HepG2 (cell line): ENCODE measurements around the gene FAM181A. TPM values are rescaled to one million over a fixed set of nuclear protein-coding genes. Genes with fewer than 3 reads are reported as not detected.

Experiments
- AKAP8 ChIP-seq: sonication (generic); formaldehyde crosslinking; IDR thresholded peaks from 2 replicates; pipeline ENCODE4 v1.5.1; 2020; ENCODE audit warnings: mild to moderate bottlenecking, missing genetic modification reagents
- ARID3A ChIP-seq: IDR thresholded peaks from 2 replicates; pipeline ENCODE4 v1.6.1; 2012; ENCODE audit warnings: low read depth, low read length, improper control_type of control experiment
- ARNT ChIP-seq: fragments of 450-650 bp; IDR thresholded peaks from 2 replicates; pipeline ENCODE4 v1.6.1; 2017
- CREB1 ChIP-seq, 2 experiments: fragments of 450-650 bp in 1 of 2; IDR thresholded peaks; 2 replicates each; pipeline ENCODE4 v1.6.1; 2016 to 2017; ENCODE audit warnings: control low read depth in 1 of 2, mild to moderate bottlenecking in 1 of 2, missing compliant biosample characterization in 1 of 2, missing genetic modification characterization in 1 of 2
- HOMEZ ChIP-seq: IDR thresholded peaks from 2 replicates; pipeline ENCODE4 v1.6.1; 2016; ENCODE audit warnings: low read depth
- IRF2 ChIP-seq: IDR thresholded peaks from 2 replicates; pipeline ENCODE4 v1.6.1; 2018; ENCODE audit warnings: missing genetic modification reagents, missing compliant biosample characterization
- MAF1 ChIP-seq: sonication (generic); formaldehyde crosslinking; IDR thresholded peaks from 2 replicates; pipeline ENCODE4 v1.5.0; 2020; ENCODE audit warnings: missing genetic modification reagents, borderline replicate concordance
- MXD3 ChIP-seq: IDR thresholded peaks from 2 replicates; pipeline ENCODE4 v1.6.1; 2016; ENCODE audit warnings: mild to moderate bottlenecking, missing biosample characterization, missing genetic modification reagents
- SALL2 ChIP-seq: sonication (generic); formaldehyde crosslinking; IDR thresholded peaks from 2 replicates; pipeline ENCODE4 v1.8.1; 2023; ENCODE audit warnings: mild to moderate bottlenecking, missing genetic modification reagents, inconsistent platforms
- TARDBP ChIP-seq: sonication (generic); formaldehyde crosslinking; IDR thresholded peaks from 2 replicates; pipeline ENCODE4 v1.8.0; 2022; ENCODE audit warnings: mild to moderate bottlenecking, missing genetic modification reagents
- THYN1 ChIP-seq: sonication (generic); formaldehyde crosslinking; IDR thresholded peaks from 2 replicates; pipeline ENCODE4 v1.8.1; 2023; ENCODE audit warnings: low read depth, mild to moderate bottlenecking, moderate library complexity, missing genetic modification reagents, borderline replicate concordance
- ZBTB21 ChIP-seq: sonication (generic); formaldehyde crosslinking; IDR thresholded peaks from 2 replicates; pipeline ENCODE4 v1.4.0; 2020; ENCODE audit warnings: missing genetic modification reagents
- ZIK1 ChIP-seq: sonication (generic); formaldehyde crosslinking; IDR thresholded peaks from 2 replicates; pipeline ENCODE4 v1.5.0; 2020; ENCODE audit warnings: mild to moderate bottlenecking, low read depth, missing genetic modification reagents, borderline replicate concordance
- ZKSCAN5 ChIP-seq: sonication (generic); formaldehyde crosslinking; IDR thresholded peaks from 2 replicates; pipeline ENCODE4 v1.5.1; 2020; ENCODE audit warnings: mild to moderate bottlenecking, missing genetic modification reagents
- ZNF432 ChIP-seq: sonication (generic); formaldehyde crosslinking; IDR thresholded peaks from 2 replicates; pipeline ENCODE4 v1.5.0; 2020; ENCODE audit warnings: missing genetic modification reagents, mild to moderate bottlenecking, borderline replicate concordance
- ZNF569 ChIP-seq: sonication (generic); formaldehyde crosslinking; IDR thresholded peaks from 2 replicates; pipeline ENCODE4 v1.5.0; 2020; ENCODE audit warnings: mild to moderate bottlenecking, missing genetic modification reagents, moderate library complexity, borderline replicate concordance
- ZNF598 ChIP-seq: sonication (generic); formaldehyde crosslinking; IDR thresholded peaks from 2 replicates; pipeline ENCODE4 v1.5.1; 2020; ENCODE audit warnings: mild to moderate bottlenecking, missing genetic modification reagents, borderline replicate concordance
- ZNF615 ChIP-seq: sonication (generic); formaldehyde crosslinking; IDR thresholded peaks from 2 replicates; pipeline ENCODE4 v1.5.0; 2020; ENCODE audit warnings: mild to moderate bottlenecking, missing genetic modification reagents, borderline replicate concordance
- ZNF660 ChIP-seq: sonication (generic); formaldehyde crosslinking; IDR thresholded peaks from 2 replicates; pipeline ENCODE4 v1.5.1; 2020; ENCODE audit warnings: mild to moderate bottlenecking, low read depth, missing genetic modification reagents, borderline replicate concordance
- ZNF713 ChIP-seq: sonication (generic); formaldehyde crosslinking; IDR thresholded peaks from 2 replicates; pipeline ENCODE4 v1.4.0; 2020; ENCODE audit warnings: mild to moderate bottlenecking, missing genetic modification reagents
- ZNF720 ChIP-seq: sonication (generic); formaldehyde crosslinking; IDR thresholded peaks from 2 replicates; pipeline ENCODE4 v1.4.0; 2020; ENCODE audit warnings: missing genetic modification reagents
- ZNF724P ChIP-seq: sonication (generic); formaldehyde crosslinking; IDR thresholded peaks from 2 replicates; pipeline ENCODE4 v1.8.0; 2022; ENCODE audit warnings: missing genetic modification reagents, borderline replicate concordance
- polyA plus RNA-seq, 8 experiments: library from polyadenylated mRNA; depleted of rRNA in 3 of 8; stranded (reverse) in 7 of 8; unstranded in 1 of 8; fragments of >200 nt; fragmentation: Illumina TruSeq in 4 of 8; extraction: Trizol in 4 of 8; gene quantifications; 2 replicates each; pipeline versions ENCODE4 v1.2.1 to v1.2.3, GENCODE V29; 2011 to 2016; ENCODE audit warnings: low read depth in 4 of 8, missing spikeins in 1 of 8, mixed read lengths in 1 of 8; ENCODE audit not compliant: insufficient read depth in 1 of 8
- total RNA-seq, 5 experiments: library from RNA; depleted of rRNA; stranded (reverse); fragments of >200 nt; fragmentation: Illumina TruSeq; extraction: Trizol; gene quantifications; 2 replicates each; pipeline ENCODE4 v1.2.3, GENCODE V29; 2016; ENCODE audit warnings: low read depth in 1 of 5
- TF ChIP-seq, protein P1 (sequence below): sonication (generic); formaldehyde crosslinking; IDR thresholded peaks from 2 replicates; pipeline ENCODE4 v1.8.1; 2023; ENCODE audit warnings: mild to moderate bottlenecking, missing genetic modification reagents, borderline replicate concordance
- TF ChIP-seq, protein P2 (sequence below): fragments of 450-650 bp; IDR thresholded peaks from 2 replicates; pipeline ENCODE4 v1.6.1; 2016

The FAM181A gene
- total and polyA plus RNA-seq, 2 of the 13 experiments (the other 11 are each of a cell fraction or from before 2014, with no cell fraction given): 1.1 to 1.5 TPM

- no peak for TF ChIP-seq ZNF432 (CRISPR knock-in tag)
- TF ChIP-seq MXD3 (CRISPR knock-in tag): peak; percentile 89; the same call in 1 of the 2 replicates
- TF ChIP-seq AKAP8 (CRISPR knock-in tag): peak; percentile 85; the same call in 1 of the 2 replicates
- TF ChIP-seq, protein P1, sequence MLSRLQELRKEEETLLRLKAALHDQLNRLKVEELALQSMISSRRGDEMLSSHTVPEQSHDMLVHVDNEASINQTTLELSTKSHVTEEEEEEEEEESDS (CRISPR knock-in tag): no peak
- TF ChIP-seq ZNF598 (CRISPR knock-in tag): peak; percentile 85; the same call in 1 of the 2 replicates
- TF ChIP-seq ZBTB21 (CRISPR knock-in tag): peak; percentile 50; the same call in 1 of the 2 replicates
- peak; percentile 82 for TF ChIP-seq IRF2 (CRISPR knock-in tag)
- peak; percentile 72 for TF ChIP-seq HOMEZ (CRISPR knock-in tag)
- TF ChIP-seq ZNF724P (CRISPR knock-in tag): no peak
- no peak for TF ChIP-seq ARID3A
- TF ChIP-seq SALL2 (CRISPR knock-in tag): 0 out of 2 replicates have a peak, but pooled peaks have one; percentile 71
- 0 out of 2 replicates have a peak, but pooled peaks have one; percentile 40 for TF ChIP-seq ZNF713 (CRISPR knock-in tag)
- no peak for TF ChIP-seq MAF1 (CRISPR knock-in tag)
- TF ChIP-seq TARDBP: peak; percentile 80
- peak; percentile 84 for TF ChIP-seq CREB1 (IDR thresholded peaks at IDR 0.05)
- TF ChIP-seq CREB1 (CRISPR knock-in tag; IDR thresholded peaks at IDR 0.05): peak; percentile 73
- TF ChIP-seq ZIK1 (CRISPR knock-in tag): peak; percentile 72; the same call in 1 of the 2 replicates
- TF ChIP-seq THYN1 (CRISPR knock-in tag): no peak
- peak; percentile 87; the same call in 1 of the 2 replicates for TF ChIP-seq ZNF615 (CRISPR knock-in tag)
- TF ChIP-seq, protein P2, sequence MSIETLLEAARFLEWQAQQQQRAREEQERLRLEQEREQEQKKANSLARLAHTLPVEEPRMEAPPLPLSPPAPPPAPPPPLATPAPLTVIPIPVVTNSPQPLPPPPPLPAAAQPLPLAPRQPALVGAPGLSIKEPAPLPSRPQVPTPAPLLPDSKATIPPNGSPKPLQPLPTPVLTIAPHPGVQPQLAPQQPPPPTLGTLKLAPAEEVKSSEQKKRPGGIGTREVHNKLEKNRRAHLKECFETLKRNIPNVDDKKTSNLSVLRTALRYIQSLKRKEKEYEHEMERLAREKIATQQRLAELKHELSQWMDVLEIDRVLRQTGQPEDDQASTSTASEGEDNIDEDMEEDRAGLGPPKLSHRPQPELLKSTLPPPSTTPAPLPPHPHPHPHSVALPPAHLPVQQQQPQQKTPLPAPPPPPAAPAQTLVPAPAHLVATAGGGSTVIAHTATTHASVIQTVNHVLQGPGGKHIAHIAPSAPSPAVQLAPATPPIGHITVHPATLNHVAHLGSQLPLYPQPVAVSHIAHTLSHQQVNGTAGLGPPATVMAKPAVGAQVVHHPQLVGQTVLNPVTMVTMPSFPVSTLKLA: no peak
- no peak for TF ChIP-seq ZKSCAN5 (CRISPR knock-in tag)
- no peak for TF ChIP-seq ZNF569
- no peak for TF ChIP-seq ZNF720 (CRISPR knock-in tag)
- no peak for TF ChIP-seq ARNT
- no peak for TF ChIP-seq ZNF660 (CRISPR knock-in tag)
Measured at GRCh38 chr14:93959239-93960107, 32.3 kb downstream of the FAM181A start (continued).
